ENCODE results near the gene CD82. TPM values are rescaled to one million over a fixed set of nuclear protein-coding genes. Genes with fewer than 3 reads are reported as not detected.
A peak's percentile ranks its signal among the peaks of the same experiment; 100 is the strongest.

CD82 gene
- total and polyA plus RNA-seq, 7 donors, result 13.3 to 162 (median 25.9) TPM

DNA sequence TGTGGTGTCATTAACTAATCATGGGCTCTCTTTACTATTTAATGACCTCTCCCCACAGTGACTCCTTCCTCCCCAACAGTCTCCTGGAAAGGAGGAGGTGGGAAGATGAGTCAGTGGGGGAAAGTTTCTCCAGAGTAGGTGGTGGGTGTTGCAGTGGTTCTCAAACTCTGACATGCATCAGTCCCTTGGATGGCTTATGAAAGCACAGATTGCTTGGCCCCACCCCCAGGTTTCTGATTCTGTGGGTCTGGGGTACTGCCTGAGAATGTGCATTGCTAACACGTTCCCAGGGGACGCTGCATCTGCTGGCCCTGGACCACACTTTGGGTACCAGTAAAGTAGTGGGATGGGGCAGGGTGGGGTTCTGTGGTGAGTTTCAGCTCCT lies 9.8 kb downstream of the CD82 start:
- Histone ChIP-seq H3K4me3 (no peak overlapping the region), H3K27me3 (ENCODE audit: insufficient read depth in 3 of 3, low read length in 2 of 3) (no peaks in the 10 kb centered on the region), H3K36me3 (ENCODE audit: insufficient read depth in 1 of 2, low read depth in 1 of 2) (no peaks in the 10 kb centered on the region), H3K27ac (no peak overlapping the region), H3K9me3 (no peaks in the 10 kb centered on the region), H3K4me1 (peaks cover 32% of the 10 kb centered on the region)
- intact Hi-C loops (cut with DNase I), result no loop called here
- DNase-seq (no peak), ATAC-seq (no peak)
- WGBS, 3 donors, result 82 to 88% (median 83%) methylated on average over 2 of the region's 2 CpGs
- TF ChIP-seq, protein P1, sequence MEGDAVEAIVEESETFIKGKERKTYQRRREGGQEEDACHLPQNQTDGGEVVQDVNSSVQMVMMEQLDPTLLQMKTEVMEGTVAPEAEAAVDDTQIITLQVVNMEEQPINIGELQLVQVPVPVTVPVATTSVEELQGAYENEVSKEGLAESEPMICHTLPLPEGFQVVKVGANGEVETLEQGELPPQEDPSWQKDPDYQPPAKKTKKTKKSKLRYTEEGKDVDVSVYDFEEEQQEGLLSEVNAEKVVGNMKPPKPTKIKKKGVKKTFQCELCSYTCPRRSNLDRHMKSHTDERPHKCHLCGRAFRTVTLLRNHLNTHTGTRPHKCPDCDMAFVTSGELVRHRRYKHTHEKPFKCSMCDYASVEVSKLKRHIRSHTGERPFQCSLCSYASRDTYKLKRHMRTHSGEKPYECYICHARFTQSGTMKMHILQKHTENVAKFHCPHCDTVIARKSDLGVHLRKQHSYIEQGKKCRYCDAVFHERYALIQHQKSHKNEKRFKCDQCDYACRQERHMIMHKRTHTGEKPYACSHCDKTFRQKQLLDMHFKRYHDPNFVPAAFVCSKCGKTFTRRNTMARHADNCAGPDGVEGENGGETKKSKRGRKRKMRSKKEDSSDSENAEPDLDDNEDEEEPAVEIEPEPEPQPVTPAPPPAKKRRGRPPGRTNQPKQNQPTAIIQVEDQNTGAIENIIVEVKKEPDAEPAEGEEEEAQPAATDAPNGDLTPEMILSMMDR (IDR thresholded peaks at IDR 0.05), result no peak

DNA sequence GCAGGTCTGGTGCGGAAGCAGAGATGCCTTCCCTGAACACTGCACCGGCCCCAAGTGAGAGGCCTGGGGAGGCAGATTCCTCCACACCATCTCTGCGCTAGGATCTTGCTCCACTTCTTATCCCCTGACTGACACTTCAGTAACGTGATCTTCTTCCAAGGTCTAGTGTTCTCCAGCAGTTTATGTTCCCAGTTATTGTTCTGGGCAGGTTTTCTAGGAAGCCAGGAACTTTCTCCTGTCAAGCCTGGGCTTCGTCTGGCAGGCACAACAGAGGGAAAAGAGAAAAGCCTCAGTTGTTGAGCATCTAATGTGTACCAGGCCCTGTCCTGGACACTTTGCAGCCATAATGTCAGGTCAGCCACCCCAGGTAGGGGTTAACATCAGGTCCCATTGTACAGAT lies 10.5 kb downstream of the CD82 start:
- 68 to 84% (median 72%) methylated on average over 5 of the region's 5 CpGs for WGBS, 3 donors

DNA sequence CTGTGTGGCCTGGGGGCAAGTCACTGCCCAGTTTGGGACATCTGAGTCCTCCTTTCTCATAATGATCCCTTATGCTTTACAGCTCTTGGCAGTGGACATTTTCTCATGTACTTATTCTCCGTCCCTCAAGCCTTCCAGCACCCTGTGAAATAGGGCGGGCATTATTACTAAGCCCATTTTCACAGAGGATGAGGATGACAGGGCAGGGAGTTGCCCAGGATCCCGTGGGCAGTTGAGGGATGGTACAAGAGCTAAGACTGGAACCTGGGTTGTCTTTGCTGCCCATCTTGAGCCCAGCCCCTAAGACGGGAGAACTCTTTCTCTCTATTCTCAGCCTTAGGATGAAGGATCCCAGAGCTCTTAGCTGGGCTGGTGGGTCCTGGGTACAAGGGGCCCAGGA lies 11.2 kb downstream of the CD82 start:
- Histone ChIP-seq H3K27ac (no peak overlapping the region), H3K9me3 (no peaks in the 10 kb centered on the region), H3K4me3 (no peak overlapping the region), H3K36me3 (ENCODE audit: insufficient read depth in 1 of 2, low read depth in 1 of 2) (no peaks in the 10 kb centered on the region), H3K4me1 (peaks cover 21% of the 10 kb centered on the region), H3K27me3 (ENCODE audit: insufficient read depth in 3 of 3, low read length in 2 of 3) (no peaks in the 10 kb centered on the region)
- TF ChIP-seq, protein P1 (IDR thresholded peaks at IDR 0.05), result no peak
- DNase-seq (no peak), ATAC-seq (no peak)
- intact Hi-C loops (cut with DNase I), result no loop called here
- WGBS, 3 donors, result 77 to 88% (median 83%) methylated on average over 4 of the region's 4 CpGs

More for the DNA sequence above, 10.5 kb downstream of the CD82 start:
- H3K4me1 ChIP-seq, result peaks cover 28% of the 10 kb centered on the region
- TF ChIP-seq, protein P1 (IDR thresholded peaks at IDR 0.05), result no peak
- intact Hi-C loops (cut with DNase I), result no loop called here
- no peak overlapping the region for H3K27ac ChIP-seq
- ATAC-seq (no peak), DNase-seq (no peak)
- H3K27me3 ChIP-seq (ENCODE audit: insufficient read depth in 3 of 3, low read length in 2 of 3), result no peaks in the 10 kb centered on the region
- H3K36me3 ChIP-seq (ENCODE audit: insufficient read depth in 1 of 2, low read depth in 1 of 2), result no peaks in the 10 kb centered on the region
- no peak overlapping the region for H3K4me3 ChIP-seq
- H3K9me3 ChIP-seq, result no peaks in the 10 kb centered on the region

DNA sequence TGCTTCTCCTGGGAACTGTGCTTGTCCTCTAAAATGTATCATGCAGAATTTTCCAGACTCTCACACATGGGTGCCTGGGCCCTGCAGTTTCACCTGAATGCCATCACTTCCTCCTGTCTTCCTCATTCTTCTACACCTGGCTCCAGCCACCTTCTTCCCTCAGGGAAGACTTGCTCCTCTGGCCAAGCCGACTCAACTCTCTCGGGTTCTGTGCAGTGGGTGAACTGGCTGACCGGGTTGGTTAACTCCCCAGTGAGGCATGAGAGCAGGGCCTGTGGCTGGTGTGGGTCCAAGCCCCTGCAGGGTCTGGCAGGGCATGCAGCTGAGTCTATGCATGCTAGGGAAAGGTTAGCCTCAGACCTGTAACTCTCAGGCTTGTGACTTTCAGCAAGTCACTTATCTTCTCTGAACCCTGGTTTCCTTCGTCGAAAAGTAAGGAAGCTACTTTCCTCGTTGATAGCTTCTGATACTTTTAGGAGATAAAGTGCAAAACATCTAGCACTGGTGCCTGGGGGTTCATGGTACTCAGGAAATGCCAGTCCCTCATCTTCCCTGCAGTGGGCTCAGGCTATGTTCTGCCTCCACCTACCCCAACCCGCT lies 11.9 kb downstream of the CD82 start:
- H3K36me3 ChIP-seq (ENCODE audit: insufficient read depth in 1 of 2, low read depth in 1 of 2), result no peaks in the 10 kb centered on the region
- TF ChIP-seq, protein P1 (IDR thresholded peaks at IDR 0.05), result no peak
- ATAC-seq, result no peak
- H3K4me1 ChIP-seq, result peaks cover 16% of the 10 kb centered on the region
- no peaks in the 10 kb centered on the region for H3K9me3 ChIP-seq
- no peaks in the 10 kb centered on the region for H3K27me3 ChIP-seq (ENCODE audit: insufficient read depth in 3 of 3, low read length in 2 of 3)
- no peak for DNase-seq
- intact Hi-C loops (cut with DNase I), result no loop called here
- WGBS, 3 donors, result 60 to 79% (median 77%) methylated on average over 7 of the region's 7 CpGs
- H3K4me3 ChIP-seq, result no peak overlapping the region
- H3K27ac ChIP-seq, result no peak overlapping the region

DNA sequence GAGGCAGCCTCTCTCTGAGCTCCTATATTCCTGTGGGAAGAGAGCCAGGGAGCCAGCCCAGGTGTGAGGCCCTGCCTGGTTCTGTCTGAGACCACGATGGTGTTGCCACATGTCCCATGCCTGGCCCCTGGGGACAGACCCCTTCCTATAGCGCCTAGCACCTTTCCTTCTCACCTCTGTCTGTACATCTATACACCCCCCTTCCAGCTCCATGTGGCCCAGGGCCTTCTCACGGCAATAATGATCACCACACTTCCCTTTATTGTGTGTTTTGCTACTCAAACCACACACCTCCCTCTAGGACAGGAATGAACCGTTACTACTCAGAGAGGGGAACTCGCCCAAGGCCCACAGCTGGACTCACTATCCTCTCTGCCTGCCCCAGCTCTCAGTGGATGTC lies 12.8 kb downstream of the CD82 start:
- no peaks in the 10 kb centered on the region for H3K36me3 ChIP-seq (ENCODE audit: insufficient read depth in 1 of 2, low read depth in 1 of 2)
- H3K27me3 ChIP-seq (ENCODE audit: insufficient read depth in 3 of 3, low read length in 2 of 3), result no peaks in the 10 kb centered on the region
- no peak overlapping the region for H3K27ac ChIP-seq
- intact Hi-C loops (cut with DNase I), result no loop called here
- H3K4me1 ChIP-seq, result peaks cover 16% of the 10 kb centered on the region
- H3K9me3 ChIP-seq, result no peaks in the 10 kb centered on the region
- no peak overlapping the region for H3K4me3 ChIP-seq
- DNase-seq (peak in 1 of 2 donors; percentile 35), ATAC-seq (no peak)
- TF ChIP-seq, protein P1 (IDR thresholded peaks at IDR 0.05), result no peak
- 66 to 74% (median 69%) methylated on average over 5 of the region's 5 CpGs for WGBS, 3 donors

Measured in psoas muscle (tissue), 8 donors.